SU-DHL-6 (cell line): Measurements from ENCODE around the gene ADH5.

Source experiments
- H2AFZ ChIP-seq: fragments of 200-600 bp; sonication (generic); 2 replicates; pipeline ENCODE4 v1.6.1; 2014; ENCODE audit warnings: low read depth, mild to moderate bottlenecking, moderate library complexity, mixed read lengths, antibody characterized with exemption, low read length; ENCODE audit not compliant: severe bottlenecking
- H3F3A ChIP-seq: fragments of 200-600 bp; shearing (Covaris generic); 2 replicates; pipeline ENCODE4 v1.6.0; 2016; ENCODE audit warnings: antibody characterized with exemption, mild to moderate bottlenecking; ENCODE audit not compliant: insufficient read depth
- H3K27ac ChIP-seq: fragments of 200-600 bp; sonication (generic); 2 replicates; pipeline ENCODE4 v1.5.1; 2016; ENCODE audit warnings: low read depth, mild to moderate bottlenecking, low read length, moderate library complexity, mixed read lengths
- H3K27me3 ChIP-seq: fragments of 200-600 bp; sonication (generic), shearing (Covaris generic); 2 replicates; pipeline ENCODE4 v1.6.0; 2014; ENCODE audit warnings: mild to moderate bottlenecking, low read length
- H3K36me3 ChIP-seq: fragments of 200-600 bp; sonication (generic); 2 replicates; pipeline ENCODE4 v1.6.1; 2014; ENCODE audit warnings: mild to moderate bottlenecking, low read length, mixed read lengths
- H3K4me2 ChIP-seq: fragments of 300-600, 200-600 bp; shearing (Covaris generic), sonication (generic); 2 replicates; pipeline ENCODE4 v1.6.0; 2014; ENCODE audit warnings: low read length, low read depth, mild to moderate bottlenecking; ENCODE audit not compliant: poor library complexity, severe bottlenecking
- H3K4me3 ChIP-seq: fragments of 200-600 bp; sonication (generic); 2 replicates; pipeline ENCODE4 v1.5.1; 2014; ENCODE audit warnings: antibody characterized with exemption, low read length, mild to moderate bottlenecking, mixed read lengths; ENCODE audit not compliant: insufficient read depth, poor library complexity, severe bottlenecking
- H3K79me2 ChIP-seq: fragments of 200-600 bp; sonication (generic); 2 replicates; pipeline ENCODE4 v1.6.1; 2014; ENCODE audit warnings: mild to moderate bottlenecking, low read length, moderate library complexity; ENCODE audit not compliant: insufficient read depth
- H3K9ac ChIP-seq: fragments of 200-600 bp; sonication (generic); 2 replicates; pipeline ENCODE4 v1.7.0; 2014; ENCODE audit warnings: mild to moderate bottlenecking, low read length
- H3K9me2 ChIP-seq: fragments of 200-600 bp; sonication (generic); replicated peaks from 2 replicates; pipeline ENCODE4 v1.6.1; 2014; ENCODE audit warnings: low read length; ENCODE audit not compliant: insufficient read depth
- H3K9me3 ChIP-seq: fragments of 200-600 bp; sonication (generic); 2 replicates; pipeline ENCODE4 v1.6.1; 2014; ENCODE audit warnings: low read length, mixed read lengths; ENCODE audit not compliant: insufficient read depth
- H4K20me1 ChIP-seq: fragments of 200-600 bp; sonication (generic); 2 replicates; pipeline ENCODE4 v1.6.1; 2014; ENCODE audit warnings: low read depth, mild to moderate bottlenecking, antibody characterized with exemption, low read length, moderate library complexity, mixed read lengths
- EZH2phosphoT487 ChIP-seq: fragments of 200-600 bp; sonication (generic), shearing (Covaris generic); conservative IDR thresholded peaks from 2 replicates; pipeline ENCODE4 v1.6.1; 2018; ENCODE audit warnings: mild to moderate bottlenecking, antibody characterized with exemption, low read length, moderate library complexity, mixed read lengths
- TF ChIP-seq, protein P1 (sequence below): fragments of 200-600 bp; sonication (generic); IDR thresholded peaks from one replicate; pipeline ENCODE4 v1.5.1; 2017; ENCODE audit warnings: antibody characterized with exemption, mild to moderate bottlenecking, low read length, moderate library complexity; ENCODE audit not compliant: insufficient read depth, poor library complexity, severe bottlenecking

Gene ADH5

DNA sequence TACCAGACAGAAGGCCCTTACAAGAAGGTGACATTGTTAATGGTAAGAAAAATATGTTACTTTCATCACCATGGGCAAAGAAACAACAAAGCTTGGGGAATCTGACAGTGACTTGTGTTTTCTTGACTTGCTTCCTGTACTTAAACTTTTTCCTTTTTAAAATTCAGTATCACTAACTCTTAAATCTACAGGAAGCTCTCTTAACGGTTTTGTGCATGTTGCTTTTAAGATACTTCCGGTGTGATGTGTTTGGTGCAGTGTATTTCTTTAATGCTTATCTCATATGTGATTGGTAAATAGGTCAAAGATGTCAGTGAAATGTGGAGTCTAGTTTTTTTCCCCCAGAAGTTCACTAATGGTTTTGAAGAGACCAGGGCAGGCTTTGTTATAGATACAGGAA, 45.2 kb downstream of the ADH5 start:
- Histone ChIP-seq H4K20me1 (no peaks in the 10 kb centered on the region), H3K9ac (no peak overlapping the region), H3K79me2 (no peaks in the 10 kb centered on the region), H3K9me2 (no peaks in the 10 kb centered on the region), H3K4me2 (no peak overlapping the region), H3K27me3 (no peaks in the 10 kb centered on the region), H2AFZ (no peak overlapping the region), H3K36me3 (no peaks in the 10 kb centered on the region; the same call in 1 of the 2 replicates), H3K4me3 (no peak overlapping the region), H3K9me3 (no peaks in the 10 kb centered on the region), H3K27ac (no peak overlapping the region), H3F3A (no peaks in the 10 kb centered on the region)
- TF ChIP-seq, protein P1, sequence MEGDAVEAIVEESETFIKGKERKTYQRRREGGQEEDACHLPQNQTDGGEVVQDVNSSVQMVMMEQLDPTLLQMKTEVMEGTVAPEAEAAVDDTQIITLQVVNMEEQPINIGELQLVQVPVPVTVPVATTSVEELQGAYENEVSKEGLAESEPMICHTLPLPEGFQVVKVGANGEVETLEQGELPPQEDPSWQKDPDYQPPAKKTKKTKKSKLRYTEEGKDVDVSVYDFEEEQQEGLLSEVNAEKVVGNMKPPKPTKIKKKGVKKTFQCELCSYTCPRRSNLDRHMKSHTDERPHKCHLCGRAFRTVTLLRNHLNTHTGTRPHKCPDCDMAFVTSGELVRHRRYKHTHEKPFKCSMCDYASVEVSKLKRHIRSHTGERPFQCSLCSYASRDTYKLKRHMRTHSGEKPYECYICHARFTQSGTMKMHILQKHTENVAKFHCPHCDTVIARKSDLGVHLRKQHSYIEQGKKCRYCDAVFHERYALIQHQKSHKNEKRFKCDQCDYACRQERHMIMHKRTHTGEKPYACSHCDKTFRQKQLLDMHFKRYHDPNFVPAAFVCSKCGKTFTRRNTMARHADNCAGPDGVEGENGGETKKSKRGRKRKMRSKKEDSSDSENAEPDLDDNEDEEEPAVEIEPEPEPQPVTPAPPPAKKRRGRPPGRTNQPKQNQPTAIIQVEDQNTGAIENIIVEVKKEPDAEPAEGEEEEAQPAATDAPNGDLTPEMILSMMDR, result no peak
- no peak for TF ChIP-seq EZH2phosphoT487

DNA sequence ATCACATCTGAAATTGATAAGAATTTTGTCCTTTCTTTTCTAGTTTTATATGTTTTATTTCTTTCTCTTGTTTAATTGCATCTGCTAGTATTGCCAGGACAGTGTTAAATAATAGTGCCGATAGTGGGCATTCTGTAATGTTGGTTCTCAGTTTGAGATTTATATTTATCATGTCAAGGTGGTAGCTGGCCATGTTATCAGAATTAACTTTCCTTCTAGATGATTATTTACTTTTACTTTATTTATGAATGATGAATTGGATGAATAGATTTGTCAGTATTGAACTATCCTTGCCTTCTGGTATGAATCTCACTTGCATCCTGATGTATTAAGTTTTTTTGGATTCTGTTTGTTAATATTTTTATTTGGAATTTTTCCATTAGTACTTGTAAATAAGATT, 50.4 kb downstream of the ADH5 start:
- Histone ChIP-seq H3K79me2 (no peaks in the 10 kb centered on the region), H3K27ac (no peak overlapping the region), H3F3A (no peaks in the 10 kb centered on the region), H3K4me2 (no peak overlapping the region), H3K9me3 (no peaks in the 10 kb centered on the region), H3K4me3 (no peak overlapping the region), H3K36me3 (peaks cover 7% of the 10 kb centered on the region; the same call in 1 of the 2 replicates), H3K27me3 (no peaks in the 10 kb centered on the region), H4K20me1 (no peaks in the 10 kb centered on the region), H3K9ac (no peak overlapping the region), H3K9me2 (no peaks in the 10 kb centered on the region), H2AFZ (no peak overlapping the region)
- TF ChIP-seq EZH2phosphoT487, result no peak
- TF ChIP-seq, protein P1, result no peak

DNA sequence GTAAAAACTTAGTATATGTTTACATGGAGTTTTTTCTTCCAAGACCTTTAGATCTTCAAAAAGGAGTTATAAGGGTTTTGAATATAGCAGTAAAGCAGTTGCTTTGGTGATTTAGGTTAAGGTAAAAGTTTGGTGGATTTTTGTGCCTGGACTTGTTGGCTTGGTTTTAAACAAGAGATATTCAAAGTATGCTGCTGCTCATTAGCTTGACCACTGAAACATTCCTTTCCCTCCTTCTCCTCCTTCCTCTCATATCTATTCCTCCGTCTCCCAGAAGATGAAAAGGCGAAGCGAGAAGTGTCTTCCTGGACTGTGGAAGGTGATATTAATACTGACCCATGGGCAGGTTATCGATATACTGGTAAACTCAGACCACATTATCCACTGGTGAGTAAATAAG, 54.6 kb downstream of the ADH5 start:
- no peaks in the 10 kb centered on the region for H3K9me2 ChIP-seq
- no peak overlapping the region for H3K27ac ChIP-seq
- H3K9ac ChIP-seq, result no peak overlapping the region
- H3K4me2 ChIP-seq, result no peak overlapping the region
- H3K36me3 ChIP-seq, result peaks cover 7% of the 10 kb centered on the region; the same call in 1 of the 2 replicates
- H3K79me2 ChIP-seq, result peaks cover 4% of the 10 kb centered on the region; the same call in 1 of the 2 replicates
- H3K4me3 ChIP-seq, result no peak overlapping the region
- no peaks in the 10 kb centered on the region for H3K27me3 ChIP-seq
- no peaks in the 10 kb centered on the region for H3K9me3 ChIP-seq
- H3F3A ChIP-seq, result no peaks in the 10 kb centered on the region
- no peaks in the 10 kb centered on the region for H4K20me1 ChIP-seq
- no peak overlapping the region for H2AFZ ChIP-seq
- no peak for TF ChIP-seq EZH2phosphoT487
- TF ChIP-seq, protein P1, result no peak
